GM13976 (cell line): ENCODE results near the gene CACNA2D3.

ENCODE experiments used
- DNase-seq: peaks from one replicate; pipeline ENCODE4 v3.0.0; 2012; ENCODE audit warnings: low spot score
- CTCF ChIP-seq: IDR thresholded peaks from 2 replicates; pipeline ENCODE4 v1.5.1; 2012; ENCODE audit warnings: borderline replicate concordance, mild to moderate bottlenecking; ENCODE audit not compliant: insufficient read depth; ENCODE audit errors: extremely low read depth, missing control alignments, control extremely low read depth
- in situ Hi-C: fragments of 300-500 bp; cut with MboI; formaldehyde crosslinking; loops from one replicate; pipeline ENCODE4 v1.12.0; 2022; ENCODE audit warnings: low sequenced_read_pairs, mixed read lengths, inconsistent platforms; ENCODE audit not compliant: unreplicated experiment

CACNA2D3 gene

GRCh38 chr3:54736459-54736858, 614.1 kb downstream of the CACNA2D3 start:
- DNase-seq, result no peak
- in situ Hi-C loops, result no loop called here
- TF ChIP-seq CTCF, result no peak

GRCh38 chr3:54743755-54744154, 621.4 kb downstream of the CACNA2D3 start:
- no peak for TF ChIP-seq CTCF
- in situ Hi-C loops, result no loop called here
- no peak for DNase-seq

GRCh38 chr3:54744291-54744690, 621.9 kb downstream of the CACNA2D3 start:
- in situ Hi-C loops, result no loop called here
- DNase-seq, result no peak
- TF ChIP-seq CTCF, result no peak

GRCh38 chr3:54745843-54746242, 623.5 kb downstream of the CACNA2D3 start:
- no peak for TF ChIP-seq CTCF
- no peak for DNase-seq
- in situ Hi-C loops, result no loop called here

GRCh38 chr3:54746722-54747121, 624.4 kb downstream of the CACNA2D3 start:
- in situ Hi-C loops, result no loop called here
- no peak for DNase-seq
- TF ChIP-seq CTCF, result no peak

GRCh38 chr3:54755756-54756155, 633.4 kb downstream of the CACNA2D3 start:
- TF ChIP-seq CTCF, result no peak
- no peak for DNase-seq
- in situ Hi-C loops, result no loop called here

GRCh38 chr3:54756330-54756731, 634.0 kb downstream of the CACNA2D3 start:
- in situ Hi-C loops, result no loop called here
- no peak for DNase-seq
- no peak for TF ChIP-seq CTCF
